Heart right ventricle (tissue), 16 donors: ENCODE data around the gene PSTPIP2. TPM values are rescaled to one million over a fixed set of nuclear protein-coding genes. Genes with fewer than 3 reads are reported as not detected.
A peak's percentile ranks its signal among the peaks of the same experiment; 100 is the strongest.

Experiments used
- ATAC-seq, 8 donors: fragments of 200-7000 bp; cut with Tn5 transposase; one replicate each; pipeline ENCODE4 v1.9.1; 2020; ENCODE audit warnings: mild to moderate bottlenecking in 8 of 8, moderate library complexity in 8 of 8, moderate number of reproducible peaks in 1 of 8
- DNase-seq, 2 donors: peaks; one replicate each; pipeline ENCODE4 v3.0.0-alpha.2; 2020
- H3K27ac ChIP-seq, 10 donors: fragments of 200-600 bp; sonication (generic) in 2 of 10; one replicate each; pipeline versions ENCODE4 v1.5.0 to v1.8.0; 2020 to 2022; ENCODE audit warnings: mild to moderate bottlenecking in 3 of 10
- H3K27me3 ChIP-seq, 7 donors: fragments of 200-600 bp; one replicate each; pipeline ENCODE4 v1.8.0; 2021 to 2022; ENCODE audit warnings: mild to moderate bottlenecking in 2 of 7
- H3K36me3 ChIP-seq, 9 donors: fragments of 200-600 bp; sonication (generic) in 1 of 9; one replicate each; pipeline versions ENCODE4 v1.5.0 to v1.8.0; 2020 to 2022; ENCODE audit warnings: mild to moderate bottlenecking in 2 of 9
- H3K4me1 ChIP-seq, 9 donors: fragments of 200-600 bp; sonication (generic) in 1 of 9; one replicate each; pipeline versions ENCODE4 v1.5.0 to v1.8.0; 2020 to 2022; ENCODE audit warnings: mild to moderate bottlenecking in 4 of 9
- H3K4me3 ChIP-seq, 10 donors: fragments of 200-600 bp; sonication (generic) in 2 of 10; one replicate each; pipeline versions ENCODE4 v1.5.0 to v1.8.0; 2020 to 2022; ENCODE audit warnings: mild to moderate bottlenecking in 7 of 10, moderate library complexity in 2 of 10
- H3K9me3 ChIP-seq, 11 donors: fragments of 200-600 bp in 10 of 11; sonication (generic) in 2 of 11; one replicate each; pipeline versions ENCODE4 v1.5.0 to v1.8.0; 2013 to 2022; ENCODE audit warnings: mild to moderate bottlenecking in 2 of 11, control low read depth in 1 of 11, moderate library complexity in 1 of 11
- WGBS, 2 donors: extraction: QIAGEN DNeasy Blood & Tissue Kit; methylation state at CpG; one replicate each; pipeline ENCODE4 v1.1.7; 2013; ENCODE audit warnings: inconsistent platforms in 1 of 2; 5-methylcytosine and 5-hydroxymethylcytosine counted together
- intact Hi-C, 10 donors: fragments of 100-400 bp; cut with DNase I; formaldehyde crosslinking; loops; one replicate each; pipeline versions ENCODE4 v1.11.1 to v1.14.2; 2022
- polyA plus RNA-seq, 2 donors: library from polyadenylated mRNA; stranded (reverse); fragments of 200-250 nt; gene quantifications; one replicate each; pipeline ENCODE4 v1.2.3, GENCODE V29; 2013
- total RNA-seq, 10 donors: library from RNA; stranded (reverse); fragmentation: NEBNext Ultra II Directional in 3 of 10; extraction: Animal tissue kit (Norgen Biotek cat#: 25700) in 3 of 10; gene quantifications; one replicate each; pipeline versions ENCODE4 v1.2.1 to v1.2.4, GENCODE V29; 2021 to 2023
- TF ChIP-seq, protein P1 (sequence below), 9 donors: fragments of 200-600 bp; sonication (generic) in 2 of 9; IDR thresholded peaks; one replicate each; pipeline versions ENCODE4 v1.5.0 to v1.8.0; 2021 to 2022; ENCODE audit warnings: antibody characterized with exemption in 9 of 9, mild to moderate bottlenecking in 5 of 9, moderate library complexity in 1 of 9
- donor health status: Arrhythmogenic right ventricular cardiomyopathy.
- donor health status: ischemic (EF 13 %, LVEDD 7.1; RV severe dilation, severe dysfunction).
- donor health status: healthy with polysubstance abuse.
- donor health status: DM: no; HTN: yes; CAD: no.
- donor health status: DM: no; HTN: no; CAD: no.
- donor health status: ischemic (EF 25% LVEDD 6.9; RV normal size, moderate dysfunction).
- donor health status: ischemic (EF 25% LVEDD 5.7; RV mildly dilated, moderate dysfunction).
- donor health status: healthy.
- donor health status: DM: yes; HTN: yes; CAD: no.
- donor health status: Ischemic cardiomyopathy.
- donor health status: ischemic (EF 35%, LVEDD 5.7; RV mildly dilated, moderate dysfunction).
- donor health status: nonischemic (EF 11% LVEDD 7.7; RV severe dilation, severe dysfunction).
- donor health status: DM: yes; HTN: yes; CAD: no.
- donor health status: PGD.
- donor health status: ischemic (EF 29% LVEDD 5.4; RV normal size, mild dysfunction).
- donor health status: nonischemic (EF 23%, LVEDD 6.1; RV moderate dilation, normal function).

PSTPIP2 gene
- total and polyA plus RNA-seq, 12 donors, result 0.49 to 6.7 (median 2.2) TPM

DNA sequence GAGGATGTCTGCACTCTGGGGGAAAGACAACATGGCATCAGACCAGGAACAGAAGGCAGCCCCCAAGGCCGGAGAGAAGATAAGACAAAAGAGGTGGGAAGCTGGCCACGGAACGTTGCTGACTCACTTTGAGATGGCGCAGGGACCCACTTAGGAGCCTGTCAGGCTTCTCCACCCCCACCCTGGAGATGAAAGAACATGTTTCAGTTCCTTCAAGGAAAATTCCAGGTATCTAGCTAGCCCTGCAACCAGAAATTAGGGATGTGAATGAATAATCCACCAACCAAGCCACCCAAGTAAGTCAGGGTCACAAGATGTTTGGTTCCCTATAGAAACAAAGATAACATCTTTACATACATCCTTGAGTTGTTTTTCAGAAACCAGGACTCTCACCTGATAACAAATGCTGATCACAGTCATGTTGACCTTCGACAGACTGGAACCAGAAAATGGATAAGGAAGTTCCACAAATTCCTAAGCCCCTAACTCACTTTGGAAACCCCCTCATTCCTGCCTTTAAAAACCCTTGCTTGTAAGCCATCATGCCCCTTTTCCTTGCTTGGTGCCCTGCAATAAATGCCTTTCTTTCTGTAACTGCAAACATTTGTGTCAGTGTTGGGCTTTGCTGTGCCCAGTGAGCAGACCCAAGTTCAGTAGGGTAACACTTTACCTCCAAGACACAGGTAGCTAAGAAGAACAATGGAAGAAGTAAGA lies 31.9 kb downstream of the PSTPIP2 start:
- H3K4me1 ChIP-seq, result peaks cover 0 to 27% (median 0%) of the 10 kb centered on the region in 9 donors
- H3K9me3 ChIP-seq, result peaks cover 0 to 3% (median 0%) of the 10 kb centered on the region in 11 donors
- H3K4me3 ChIP-seq, result no peak overlapping the region
- 54 to 60% methylated on average over 5 of the region's 5 CpGs for WGBS, 2 donors
- intact Hi-C loops, result loop anchor here in 1 of 10 donors (10.0 kb wide), 1 partner anchor 55 kb away; no protein-coding TSS in a partner anchor
- TF ChIP-seq, protein P1, sequence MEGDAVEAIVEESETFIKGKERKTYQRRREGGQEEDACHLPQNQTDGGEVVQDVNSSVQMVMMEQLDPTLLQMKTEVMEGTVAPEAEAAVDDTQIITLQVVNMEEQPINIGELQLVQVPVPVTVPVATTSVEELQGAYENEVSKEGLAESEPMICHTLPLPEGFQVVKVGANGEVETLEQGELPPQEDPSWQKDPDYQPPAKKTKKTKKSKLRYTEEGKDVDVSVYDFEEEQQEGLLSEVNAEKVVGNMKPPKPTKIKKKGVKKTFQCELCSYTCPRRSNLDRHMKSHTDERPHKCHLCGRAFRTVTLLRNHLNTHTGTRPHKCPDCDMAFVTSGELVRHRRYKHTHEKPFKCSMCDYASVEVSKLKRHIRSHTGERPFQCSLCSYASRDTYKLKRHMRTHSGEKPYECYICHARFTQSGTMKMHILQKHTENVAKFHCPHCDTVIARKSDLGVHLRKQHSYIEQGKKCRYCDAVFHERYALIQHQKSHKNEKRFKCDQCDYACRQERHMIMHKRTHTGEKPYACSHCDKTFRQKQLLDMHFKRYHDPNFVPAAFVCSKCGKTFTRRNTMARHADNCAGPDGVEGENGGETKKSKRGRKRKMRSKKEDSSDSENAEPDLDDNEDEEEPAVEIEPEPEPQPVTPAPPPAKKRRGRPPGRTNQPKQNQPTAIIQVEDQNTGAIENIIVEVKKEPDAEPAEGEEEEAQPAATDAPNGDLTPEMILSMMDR (IDR thresholded peaks at IDR 0.05), result no peak
- H3K27ac ChIP-seq, result no peak overlapping the region
- peaks cover 0 to 14% (median 0%) of the 10 kb centered on the region in 9 donors for H3K36me3 ChIP-seq
- no peak for DNase-seq
- ATAC-seq, result no peak
- no peaks in the 10 kb centered on the region for H3K27me3 ChIP-seq

GRCh38 chr18:46037512-46038305 lies 34.4 kb downstream of the PSTPIP2 start:
- WGBS, 2 donors, result 72 to 80% methylated on average over 9 of the region's 9 CpGs
- intact Hi-C loops, result loop anchor here in 1 of 10 donors (10.0 kb wide), 1 partner anchor 53 kb away; no protein-coding TSS in a partner anchor
- TF ChIP-seq, protein P1 (IDR thresholded peaks at IDR 0.05), result no peak
- DNase-seq (no peak), ATAC-seq (peak in 1 of 8 donors; percentile 49)
- Histone ChIP-seq H3K36me3 (peaks cover 0 to 14% (median 0%) of the 10 kb centered on the region in 9 donors), H3K4me3 (no peak overlapping the region), H3K9me3 (no peaks in the 10 kb centered on the region), H3K27ac (no peak overlapping the region), H3K27me3 (no peaks in the 10 kb centered on the region), H3K4me1 (peaks cover 0 to 36% (median 0%) of the 10 kb centered on the region in 9 donors)

DNA sequence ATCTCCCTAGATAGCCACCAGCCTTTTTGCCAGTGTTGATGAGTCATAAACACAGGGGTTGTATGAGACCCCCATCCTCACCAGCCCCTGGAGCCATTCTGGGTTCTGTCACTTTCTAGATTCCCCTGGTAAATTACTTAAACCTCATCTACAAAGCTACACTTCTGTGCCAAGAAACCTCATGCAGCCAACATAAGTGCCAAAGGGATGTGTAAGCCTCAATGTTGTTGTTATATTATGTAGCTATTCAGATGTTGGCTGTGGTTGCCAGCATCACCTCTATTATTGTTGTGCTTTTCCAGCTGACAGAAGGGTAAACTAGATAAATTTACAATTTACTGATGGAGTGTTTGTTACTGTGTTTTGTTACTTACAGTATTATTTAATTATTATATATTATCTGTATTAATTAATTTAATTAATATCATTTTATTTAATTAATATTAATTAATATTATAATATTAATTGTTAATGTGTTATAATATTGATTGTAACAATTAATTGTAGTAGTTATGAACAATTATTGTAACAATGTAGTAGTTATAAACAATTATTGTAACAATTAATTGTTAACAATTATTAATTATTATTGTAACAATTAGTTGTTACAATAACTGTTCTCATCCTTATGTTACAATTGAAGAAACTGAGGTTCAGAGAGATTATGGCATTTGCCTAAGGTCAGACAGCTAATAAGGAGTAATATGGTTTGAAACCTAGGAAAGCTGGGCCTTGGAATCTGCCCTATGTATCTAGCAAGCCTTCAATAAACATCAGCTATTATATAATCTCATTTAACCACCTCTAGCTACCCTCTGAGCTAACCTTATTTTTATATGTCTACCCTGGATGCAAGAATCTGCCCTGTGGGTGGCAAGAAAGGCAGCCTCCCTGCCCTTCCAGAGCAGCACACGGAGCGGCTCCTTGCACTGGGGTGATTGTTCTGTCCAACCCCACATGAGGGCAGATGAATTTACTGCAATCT lies 36.1 kb downstream of the PSTPIP2 start:
- TF ChIP-seq, protein P1 (IDR thresholded peaks at IDR 0.05), result no peak
- intact Hi-C loops, result loop anchor here in 1 of 10 donors (10.0 kb wide), 1 partner anchor 51 kb away; no protein-coding TSS in a partner anchor
- WGBS, 2 donors, result 98% methylated on average over 2 of the region's 2 CpGs
- no peak overlapping the region for H3K27ac ChIP-seq
- no peaks in the 10 kb centered on the region for H3K9me3 ChIP-seq
- H3K36me3 ChIP-seq, result peaks cover 0 to 14% (median 0%) of the 10 kb centered on the region in 9 donors
- H3K4me3 ChIP-seq, result no peak overlapping the region
- DNase-seq (no peak), ATAC-seq (no peak)
- H3K4me1 ChIP-seq, result peaks cover 0 to 34% (median 0%) of the 10 kb centered on the region in 9 donors
- no peaks in the 10 kb centered on the region for H3K27me3 ChIP-seq
